Bronchial epithelial cell (primary cell): ENCODE data around the gene DENND4A. TPM values are rescaled to one million over a fixed set of nuclear protein-coding genes. Genes with fewer than 3 reads are reported as not detected.
"Not testable (repeated sequence)": the region's sequence is repeated elsewhere in the genome, so short reads cannot be mapped to it uniquely, and the experiment has no call there.

Source experiments
- DNase-seq: peaks from one replicate; pipeline ENCODE4 v3.0.0-alpha.2; 2010; ENCODE audit warnings: low read depth
- FAIRE-seq: peaks from 2 replicates; lab custom pipeline; 2011; peaks lifted over from hg19 to GRCh38; lab: Jason Lieb, UNC
- H3K27me3 ChIP-seq: 2 replicates; pipeline ENCODE4 v1.5.1; 2011; ENCODE audit warnings: low read length; ENCODE audit not compliant: control insufficient read depth, insufficient read depth
- H3K36me3 ChIP-seq: 2 replicates; pipeline ENCODE4 v1.5.1; 2011; ENCODE audit warnings: low read length; ENCODE audit not compliant: control insufficient read depth, insufficient read depth
- H3K4me3 ChIP-seq: 2 replicates; pipeline ENCODE4 v1.5.1; 2011; ENCODE audit warnings: mild to moderate bottlenecking, low read depth, low read length, control low read depth
- total RNA-seq: library from RNA; depleted of rRNA; stranded (reverse); fragments of >200 nt; gene quantifications from 2 replicates; pipeline ENCODE4 v1.2.1, GENCODE V29; 2014
- TF ChIP-seq, protein P1 (sequence below): IDR thresholded peaks from 2 replicates; pipeline ENCODE4 v1.5.1; 2011; ENCODE audit warnings: mild to moderate bottlenecking, moderate library complexity, low read length, control low read depth, inconsistent platforms; ENCODE audit not compliant: insufficient read depth, severe bottlenecking

Gene DENND4A
- total RNA-seq, 1 donor from 2014 or later: 11.1 TPM

- H3K4me3 ChIP-seq: no peak overlapping the region
- H3K27me3 ChIP-seq: no peaks in the 10 kb centered on the region
- DNase-seq (peak; percentile 44), FAIRE-seq (no peak)
- H3K36me3 ChIP-seq: peaks cover 3% of the 10 kb centered on the region
- TF ChIP-seq, protein P1, sequence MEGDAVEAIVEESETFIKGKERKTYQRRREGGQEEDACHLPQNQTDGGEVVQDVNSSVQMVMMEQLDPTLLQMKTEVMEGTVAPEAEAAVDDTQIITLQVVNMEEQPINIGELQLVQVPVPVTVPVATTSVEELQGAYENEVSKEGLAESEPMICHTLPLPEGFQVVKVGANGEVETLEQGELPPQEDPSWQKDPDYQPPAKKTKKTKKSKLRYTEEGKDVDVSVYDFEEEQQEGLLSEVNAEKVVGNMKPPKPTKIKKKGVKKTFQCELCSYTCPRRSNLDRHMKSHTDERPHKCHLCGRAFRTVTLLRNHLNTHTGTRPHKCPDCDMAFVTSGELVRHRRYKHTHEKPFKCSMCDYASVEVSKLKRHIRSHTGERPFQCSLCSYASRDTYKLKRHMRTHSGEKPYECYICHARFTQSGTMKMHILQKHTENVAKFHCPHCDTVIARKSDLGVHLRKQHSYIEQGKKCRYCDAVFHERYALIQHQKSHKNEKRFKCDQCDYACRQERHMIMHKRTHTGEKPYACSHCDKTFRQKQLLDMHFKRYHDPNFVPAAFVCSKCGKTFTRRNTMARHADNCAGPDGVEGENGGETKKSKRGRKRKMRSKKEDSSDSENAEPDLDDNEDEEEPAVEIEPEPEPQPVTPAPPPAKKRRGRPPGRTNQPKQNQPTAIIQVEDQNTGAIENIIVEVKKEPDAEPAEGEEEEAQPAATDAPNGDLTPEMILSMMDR: no peak
Observed at GRCh38 chr15:65738649-65739048, 53.4 kb downstream of the DENND4A start.

DNA sequence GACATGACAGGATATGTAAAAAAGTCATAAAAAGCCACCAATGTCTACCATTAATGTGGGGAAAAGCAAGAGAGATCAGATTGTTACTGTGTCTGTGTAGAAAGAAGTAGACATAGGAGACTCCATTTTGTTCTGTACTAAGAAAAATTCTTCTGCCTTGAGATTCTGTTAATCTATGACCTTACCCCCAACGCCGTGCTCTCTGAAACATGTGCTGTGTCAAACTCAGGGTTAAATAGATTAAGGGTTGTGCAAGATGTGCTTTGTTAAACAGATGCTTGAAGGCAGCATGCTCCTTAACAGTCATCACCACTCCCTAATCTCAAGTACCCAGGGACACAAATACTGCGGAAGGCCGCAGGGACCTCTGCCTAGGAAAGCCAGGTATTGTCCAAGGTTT is 58.5 kb downstream of the DENND4A start:
- not testable (repeated sequence) for FAIRE-seq, DNase-seq, H3K36me3 ChIP-seq

GRCh38 chr15:65732698-65733097 is 59.4 kb downstream of the DENND4A start:
- Histone ChIP-seq H3K4me3 (peak overlapping the region; percentile 24), H3K27me3 (no peaks in the 10 kb centered on the region), H3K36me3 (peaks cover 3% of the 10 kb centered on the region)
- TF ChIP-seq, protein P1: no peak
- no peak for FAIRE-seq
- DNase-seq: peak; percentile 92

More for the DNA sequence above, 58.5 kb downstream of the DENND4A start:
- not testable (repeated sequence) for H3K4me3 ChIP-seq, H3K27me3 ChIP-seq

GRCh38 chr15:65731926-65732325 is 60.2 kb downstream of the DENND4A start:
- FAIRE-seq (no peak), DNase-seq (peak; percentile 26)
- H3K36me3 ChIP-seq: peaks cover 1% of the 10 kb centered on the region
- H3K27me3 ChIP-seq: no peaks in the 10 kb centered on the region
- TF ChIP-seq, protein P1: no peak
- H3K4me3 ChIP-seq: peak overlapping the region; percentile 24

DNA sequence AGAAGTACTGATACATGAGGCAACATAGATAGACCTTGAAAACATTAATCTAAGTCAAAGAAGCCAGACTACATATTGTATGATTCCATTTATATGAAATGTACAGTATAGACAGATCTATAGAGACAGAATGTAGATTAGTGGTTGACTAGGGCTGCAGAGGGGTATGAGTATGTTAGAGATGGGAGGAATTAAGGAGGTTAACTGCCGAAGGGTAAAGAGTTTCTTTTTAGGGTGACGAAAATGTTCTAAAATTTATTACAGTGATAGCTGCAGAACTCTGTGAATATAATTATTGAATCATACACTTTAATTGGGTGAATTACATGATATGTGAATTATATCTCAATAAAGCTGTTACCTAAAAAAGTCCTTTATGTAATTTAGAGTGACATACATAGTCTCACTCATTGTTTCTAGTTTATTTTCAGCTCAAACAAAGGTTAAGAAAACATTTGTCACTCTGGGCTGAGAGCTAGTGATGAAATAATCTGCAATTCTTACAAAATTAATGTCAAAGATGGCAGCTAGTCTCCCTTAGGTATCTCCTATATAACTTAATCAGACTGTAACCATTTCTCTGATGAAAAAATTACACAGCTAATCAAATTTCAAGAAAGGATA is 61.4 kb downstream of the DENND4A start:
- H3K36me3 ChIP-seq: no peaks in the 10 kb centered on the region

DNA sequence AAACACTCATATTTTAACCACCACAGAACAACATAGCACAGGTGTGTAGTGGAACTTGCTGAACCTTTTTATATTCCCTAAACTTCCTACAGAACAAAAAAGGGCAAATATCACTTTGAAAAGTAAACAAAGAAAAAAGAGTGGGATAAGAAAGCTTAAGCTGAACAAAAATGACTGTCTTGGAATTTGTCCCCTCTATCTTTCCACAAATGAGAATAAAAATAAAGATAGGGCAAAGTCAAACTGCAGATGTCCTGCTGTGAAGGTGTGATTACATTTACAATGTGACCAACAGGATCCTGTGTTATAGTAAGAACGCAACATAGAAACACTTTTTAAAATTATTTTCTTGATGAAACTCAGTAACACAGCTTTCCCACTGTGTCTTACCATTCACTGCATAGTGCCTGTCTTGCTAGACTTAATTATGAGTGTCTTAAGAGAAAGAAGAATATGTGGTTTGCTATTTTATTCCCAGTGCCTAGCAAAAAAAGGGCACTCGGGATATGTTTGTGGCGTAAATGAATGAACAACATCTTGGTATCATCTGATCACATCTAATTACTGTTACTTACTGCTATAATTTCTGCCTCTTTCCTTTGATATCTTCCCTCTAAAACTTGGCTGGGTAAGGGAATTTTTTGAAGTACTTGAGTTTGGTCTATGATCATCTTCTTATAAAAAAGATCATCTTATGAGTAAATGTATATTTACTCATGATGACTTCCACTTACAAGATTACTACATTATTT is 67.5 kb downstream of the DENND4A start:
- no peak for DNase-seq
- TF ChIP-seq, protein P1: no peak
- Histone ChIP-seq H3K27me3 (no peaks in the 10 kb centered on the region), H3K4me3 (no peak overlapping the region), H3K36me3 (peaks cover 2% of the 10 kb centered on the region)
- no peak for FAIRE-seq

More for the DNA sequence above, 61.4 kb downstream of the DENND4A start:
- Histone ChIP-seq H3K4me3 (no peak overlapping the region), H3K27me3 (no peaks in the 10 kb centered on the region)
- TF ChIP-seq, protein P1: no peak
- FAIRE-seq (no peak), DNase-seq (peak; percentile 20)
